A172 (cell line): ENCODE results near the gene ASRGL1. TPM values are rescaled to one million over a fixed set of nuclear protein-coding genes. Genes with fewer than 3 reads are reported as not detected.

Source experiments
- DNase-seq: peaks from one replicate; pipeline ENCODE4 v3.0.0-alpha.2; 2015; ENCODE audit warnings: low spot score
- total RNA-seq: library from RNA; depleted of rRNA; stranded (reverse); fragments of >200 nt; shearing (Covaris generic); gene quantifications from 2 replicates; pipeline ENCODE4 v1.2.3, GENCODE V29; 2014

The ASRGL1 gene
- total RNA-seq, 1 experiment from 2014 or later: 26.5 TPM

DNA sequence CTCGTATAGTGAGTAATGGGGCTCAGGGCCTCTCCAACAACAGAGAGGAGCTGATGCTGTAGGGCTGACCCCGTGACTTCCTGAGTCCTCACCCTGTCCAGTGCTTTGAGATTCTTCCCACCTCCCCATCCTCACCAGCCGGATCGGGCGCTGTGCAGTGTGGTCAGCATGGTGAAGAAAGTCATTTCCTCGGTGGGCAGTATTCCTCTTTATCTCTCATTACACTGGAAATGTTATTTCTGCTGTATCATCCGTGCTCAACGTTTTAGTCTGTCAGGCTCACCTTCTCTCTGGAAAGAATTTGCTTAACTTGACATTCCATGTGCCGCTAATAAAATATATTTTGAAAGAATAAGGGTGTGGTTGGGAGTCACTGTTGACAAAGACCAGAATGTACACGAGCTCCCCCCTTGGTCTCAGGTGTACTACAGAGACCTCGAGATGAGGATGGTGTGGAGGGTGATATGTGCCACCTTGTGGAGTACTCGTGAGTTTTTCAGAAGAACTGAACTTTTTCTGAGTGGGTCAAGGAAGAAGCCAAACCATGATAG, 55.9 kb downstream of the ASRGL1 start:
- DNase-seq: peak; percentile 33

DNA sequence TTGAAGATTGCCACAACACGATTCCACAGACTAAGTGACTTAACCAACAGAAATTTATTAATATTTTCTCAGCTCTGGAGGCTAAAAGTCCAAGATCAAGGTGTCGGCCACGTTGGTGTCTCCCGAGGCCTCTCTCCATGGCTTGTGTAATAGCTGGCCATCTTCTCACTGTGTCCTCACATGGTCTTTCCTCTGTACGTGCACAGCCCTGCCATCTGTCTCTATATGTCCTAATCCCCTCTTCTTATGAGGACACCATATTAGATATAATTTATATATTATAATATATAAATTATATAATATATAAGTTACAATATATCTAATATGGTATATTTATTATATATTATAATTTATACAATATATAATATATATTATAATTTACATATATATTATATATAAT, 56.5 kb downstream of the ASRGL1 start:
- no peak for DNase-seq

DNA sequence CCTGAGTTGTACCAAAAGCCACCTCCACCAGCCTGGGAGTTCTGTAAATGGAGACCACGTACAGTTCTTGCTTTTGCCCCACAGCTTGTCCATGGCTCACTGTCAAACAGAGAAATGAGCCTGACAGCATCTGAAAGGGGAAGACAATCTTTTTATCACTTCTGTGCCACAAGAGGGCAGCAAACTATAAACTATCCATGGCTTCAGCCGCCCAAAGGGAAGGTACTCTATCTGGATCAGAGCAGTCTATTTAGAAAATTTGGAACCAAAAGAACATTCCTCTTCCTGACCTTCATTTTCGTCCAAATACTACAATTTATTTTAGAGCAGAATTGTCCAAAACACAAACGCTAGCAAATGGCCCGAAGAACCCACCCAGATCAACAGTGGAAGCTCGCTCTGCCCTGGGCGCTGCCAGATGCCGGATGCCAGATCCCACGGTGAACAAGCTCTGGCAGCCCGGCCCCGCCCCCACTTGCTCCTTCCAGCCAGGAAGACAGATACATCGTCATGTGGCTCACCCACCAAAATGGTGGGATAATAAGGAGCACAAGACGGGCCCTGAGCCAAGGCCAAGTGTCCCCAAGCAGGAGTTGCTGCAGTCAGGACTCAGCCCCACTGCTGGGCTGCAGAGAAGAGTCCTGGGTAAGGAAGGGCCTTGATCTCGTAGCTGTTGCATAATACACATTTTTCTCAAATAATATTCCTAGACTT, 57.7 kb downstream of the ASRGL1 start:
- peak; percentile 85 for DNase-seq

DNA sequence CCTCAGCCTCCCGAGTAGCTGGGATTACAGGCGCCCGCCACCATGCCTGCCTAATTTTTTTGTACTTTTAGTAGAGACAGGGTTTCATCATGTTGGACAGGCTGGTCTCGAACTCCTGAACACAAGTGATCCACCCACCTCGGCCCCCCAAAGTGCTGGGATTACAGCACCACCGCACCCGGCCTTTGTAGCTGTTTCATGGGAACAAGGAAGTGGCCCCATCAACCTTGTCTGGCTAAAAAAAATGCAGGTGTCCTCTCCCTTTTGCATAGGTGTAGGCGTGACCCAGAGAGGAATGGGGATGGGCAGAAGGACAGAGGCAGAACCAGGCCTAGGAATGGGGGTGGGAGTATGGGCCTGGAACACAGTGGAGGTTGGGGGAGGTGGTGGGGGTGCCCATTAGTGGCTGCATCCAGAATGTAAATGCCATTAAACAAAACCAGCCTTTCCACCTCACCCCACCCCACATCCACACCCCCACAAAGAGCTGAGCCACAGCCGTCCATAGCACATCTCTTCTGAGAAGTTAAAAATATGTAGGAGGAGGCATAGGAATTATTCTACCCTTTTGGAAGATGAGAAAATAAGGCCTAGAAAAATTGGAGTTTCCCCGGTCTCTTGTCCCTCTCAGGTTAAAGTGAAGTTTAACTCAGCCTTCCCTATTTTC, 58.8 kb downstream of the ASRGL1 start:
- DNase-seq: no peak

DNA sequence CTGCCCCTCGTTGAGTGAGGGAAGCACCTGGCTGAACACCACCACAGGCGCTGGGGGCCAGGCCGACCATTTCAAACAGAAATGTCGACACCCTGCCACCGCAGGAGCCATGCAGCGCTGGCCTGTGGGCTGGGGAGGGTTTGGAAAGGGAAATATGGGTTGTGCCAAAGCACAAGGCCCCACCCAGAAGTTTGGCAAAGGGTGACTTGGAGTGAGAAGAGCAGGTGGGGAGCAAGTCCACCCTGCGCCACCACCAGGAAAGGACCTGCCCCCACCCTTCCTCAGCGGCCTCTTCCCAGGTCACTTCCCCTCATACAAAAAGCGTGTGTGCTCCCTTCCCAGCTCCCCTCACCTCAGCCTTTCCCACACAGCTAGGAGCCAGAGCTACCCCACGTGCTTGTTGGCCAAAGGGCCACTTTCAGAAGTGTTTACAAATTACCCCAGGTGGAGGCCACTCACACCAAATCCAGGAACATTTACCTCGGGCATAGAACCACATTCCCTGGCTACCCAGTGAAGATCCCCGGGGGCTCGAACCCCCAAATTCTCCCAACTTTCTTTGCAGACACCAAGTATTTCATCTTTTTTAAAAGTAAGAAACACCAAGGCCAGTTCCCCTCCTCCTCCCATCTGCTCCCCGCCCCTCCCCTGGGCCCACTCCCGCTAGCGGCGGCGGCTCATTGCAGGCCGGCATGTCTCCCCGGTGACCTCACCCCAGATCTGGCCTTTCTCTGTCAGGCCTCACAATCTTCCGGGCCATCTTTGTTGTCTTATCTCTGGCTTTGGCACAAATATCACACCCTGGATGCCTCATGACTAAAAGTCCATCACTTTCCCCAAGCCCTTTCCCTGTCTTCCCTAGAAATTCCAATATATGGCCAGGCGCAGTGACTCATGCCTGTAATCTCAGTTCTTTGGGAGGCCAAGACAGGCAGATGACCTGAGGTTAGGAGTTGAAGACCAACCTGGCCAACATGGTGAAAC, 61.1 kb downstream of the ASRGL1 start:
- peak; percentile 96 for DNase-seq

DNA sequence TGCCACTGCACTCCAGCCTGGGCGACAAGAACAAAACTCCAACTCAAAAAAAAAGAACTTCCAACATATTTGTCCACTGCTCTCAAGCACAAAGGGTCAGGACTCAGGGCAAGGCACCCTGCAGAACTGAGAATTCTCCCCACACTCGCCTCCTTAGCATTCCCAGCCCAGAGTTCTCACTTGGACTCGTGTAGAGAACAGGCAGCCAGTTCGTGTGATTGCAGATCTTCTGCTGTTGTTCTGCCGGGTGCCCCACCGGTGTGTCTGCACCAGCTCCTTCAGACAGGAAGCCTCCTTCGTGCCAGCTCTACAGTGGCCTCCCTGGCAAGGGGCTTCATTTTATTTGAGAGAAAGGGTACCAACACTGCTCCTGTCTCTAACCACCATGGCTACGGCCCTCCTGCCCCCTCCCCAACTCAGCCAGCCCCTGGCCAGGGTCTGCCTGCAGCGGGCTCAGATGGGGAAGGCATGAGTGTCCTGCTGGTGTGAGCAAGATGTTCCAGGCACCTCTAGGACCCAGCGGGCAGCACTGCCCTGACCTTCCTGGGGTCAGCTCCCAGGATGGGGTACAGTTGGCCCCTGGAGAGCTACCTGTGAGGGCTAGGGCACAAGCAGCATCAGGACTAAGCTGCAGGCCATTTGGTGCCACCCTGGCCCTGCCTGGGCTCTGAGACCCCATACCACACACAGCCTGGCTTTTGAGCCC, 62.1 kb downstream of the ASRGL1 start:
- DNase-seq: peak; percentile 31

DNA sequence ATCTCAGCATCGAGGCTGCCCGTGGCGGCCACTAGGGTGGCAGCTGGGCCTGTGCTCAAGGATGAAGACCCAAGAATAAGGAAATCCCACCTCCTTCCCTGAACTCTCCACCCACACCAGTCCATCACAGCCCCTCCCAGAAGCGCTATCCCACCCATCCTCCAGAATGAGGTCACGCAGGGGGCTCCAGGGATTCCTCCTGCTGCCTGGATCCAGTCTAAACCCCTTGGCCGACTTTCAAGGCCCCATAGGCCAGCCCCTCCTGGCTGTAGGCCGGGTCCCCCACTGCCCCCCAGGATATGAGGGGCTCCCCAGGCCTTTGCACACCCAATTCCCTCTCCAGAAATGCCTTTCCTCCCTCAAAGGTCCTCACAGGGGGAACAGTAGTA, 62.6 kb downstream of the ASRGL1 start:
- no peak for DNase-seq

DNA sequence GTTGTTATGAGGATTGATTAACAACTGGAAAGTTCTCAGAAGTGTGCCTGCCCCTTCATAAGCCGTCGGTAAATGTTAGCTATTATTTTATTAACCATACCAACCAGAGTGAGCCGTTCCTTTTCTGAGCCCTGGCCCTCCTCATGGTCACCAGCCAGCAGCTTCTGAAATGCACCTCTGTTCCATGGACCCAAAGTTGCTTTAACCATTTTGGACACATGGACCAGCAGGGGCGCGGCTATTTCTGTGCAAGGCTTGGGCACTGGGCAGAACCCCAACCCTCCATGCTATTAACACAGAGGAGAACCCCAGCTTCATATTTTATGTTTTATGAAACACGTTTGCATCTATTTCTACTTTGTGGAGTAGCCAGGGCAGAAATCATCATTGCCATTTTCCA, 63.0 kb downstream of the ASRGL1 start:
- no peak for DNase-seq

DNA sequence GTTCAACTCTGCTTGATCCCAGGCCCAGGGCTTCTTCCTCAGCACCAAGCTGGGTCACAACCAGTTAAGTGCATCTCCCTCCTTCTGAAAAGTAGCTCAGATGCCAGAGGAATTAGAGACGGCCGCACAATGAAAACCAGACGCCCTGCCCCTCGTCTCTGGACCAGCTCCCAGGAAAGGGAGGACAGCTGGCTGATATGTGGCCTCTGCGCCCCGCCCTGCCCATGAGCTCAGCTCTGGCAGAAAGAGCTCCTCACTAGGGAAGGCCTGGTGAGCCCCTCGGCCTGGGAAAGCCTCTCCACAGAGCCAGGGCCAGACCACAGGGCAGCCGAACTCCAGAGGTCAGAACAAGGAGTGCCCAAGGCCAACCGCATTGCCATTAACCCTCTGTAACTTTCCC, 63.5 kb downstream of the ASRGL1 start:
- DNase-seq: peak; percentile 95

GRCh38 chr11:62401356-62401755, 64.1 kb downstream of the ASRGL1 start:
- no peak for DNase-seq

DNA sequence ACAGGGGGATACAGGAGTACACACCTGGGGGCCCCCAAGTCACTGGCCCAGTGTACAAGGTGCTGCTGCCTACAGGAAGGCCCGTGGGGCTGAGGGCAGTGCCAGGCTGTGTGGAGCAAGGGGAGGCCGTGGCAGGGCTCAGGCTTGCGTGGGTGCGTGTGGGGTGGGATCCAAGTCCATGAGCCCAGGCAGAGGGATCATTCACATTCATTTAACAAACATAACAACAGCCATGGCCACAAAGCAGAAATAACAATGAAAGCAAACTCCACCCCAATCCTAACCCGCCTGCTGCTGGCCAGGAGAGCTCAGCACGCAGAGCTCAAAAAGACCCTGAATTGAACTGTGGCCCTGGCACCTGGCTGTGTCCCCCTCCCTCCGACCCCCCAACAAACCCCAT, 64.6 kb downstream of the ASRGL1 start:
- DNase-seq: no peak

DNA sequence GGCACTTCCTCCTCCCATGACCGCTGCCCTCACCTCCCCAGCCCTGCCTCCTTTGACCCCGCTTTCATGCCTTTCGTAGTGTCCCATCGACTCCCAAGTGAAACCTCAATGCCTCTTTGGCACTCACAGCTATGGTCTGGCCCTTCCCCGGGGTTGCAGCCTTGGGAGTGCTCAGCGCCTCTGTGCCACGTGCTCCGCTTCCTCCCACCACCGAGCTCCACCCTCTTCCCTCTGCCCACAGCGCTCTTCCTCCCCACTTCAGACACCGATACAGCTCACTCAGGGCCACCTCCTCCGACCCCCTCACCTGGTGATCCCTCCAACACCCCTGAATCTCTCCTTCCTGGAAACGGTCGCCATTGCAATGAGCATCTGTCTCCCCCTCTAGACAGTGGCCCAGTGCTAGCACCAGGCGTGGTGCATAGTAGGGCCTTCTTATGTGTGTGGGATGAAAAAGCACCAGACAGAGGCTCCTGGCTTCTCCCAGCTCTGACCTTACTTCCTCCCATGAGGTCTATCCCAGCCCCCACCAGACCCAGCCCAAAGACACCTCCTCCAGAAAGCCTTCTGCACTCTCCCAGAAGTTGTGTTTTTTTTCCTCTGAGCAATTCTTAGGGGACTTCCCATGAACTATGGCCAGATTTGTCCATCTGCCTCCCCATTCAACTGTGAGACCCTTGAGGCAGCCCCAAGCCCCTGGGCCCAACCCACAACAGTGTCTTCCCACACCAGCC, 65.1 kb downstream of the ASRGL1 start:
- no peak for DNase-seq

DNA sequence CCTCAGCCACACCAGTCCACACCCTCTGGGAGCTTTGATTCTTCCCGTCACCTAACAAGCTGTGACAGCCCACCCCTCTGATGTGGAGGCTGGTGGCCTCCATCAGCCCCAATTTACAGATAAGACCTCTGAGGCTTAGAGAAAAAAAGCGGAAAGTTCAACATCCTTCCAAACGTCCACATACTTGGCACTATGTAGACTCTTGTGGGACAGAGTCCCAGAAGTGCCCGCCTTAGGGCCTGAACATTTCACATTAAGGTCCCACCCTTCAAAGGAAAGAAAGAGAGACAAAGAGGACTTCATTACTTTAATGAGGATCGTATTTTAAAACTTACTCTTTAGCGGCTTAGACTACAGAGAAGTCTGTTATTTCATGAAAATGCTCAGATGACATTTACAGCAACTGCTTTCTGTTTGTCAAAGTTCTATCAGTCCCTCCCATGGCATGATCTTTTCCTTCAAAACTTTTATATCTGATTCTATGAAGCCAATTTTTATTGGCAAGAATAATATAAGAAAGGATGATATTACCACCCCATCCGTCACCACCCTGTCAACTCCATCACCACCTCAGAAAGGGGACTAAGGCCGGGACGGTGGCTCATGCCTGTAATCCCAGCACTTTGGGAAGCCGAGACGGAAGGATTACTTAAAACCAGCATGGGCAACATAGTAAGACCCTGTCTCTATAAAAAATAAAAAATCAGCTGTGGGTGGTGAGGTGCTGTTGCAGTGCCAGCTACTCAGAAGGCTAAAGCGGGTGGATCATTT, 65.9 kb downstream of the ASRGL1 start:
- no peak for DNase-seq

DNA sequence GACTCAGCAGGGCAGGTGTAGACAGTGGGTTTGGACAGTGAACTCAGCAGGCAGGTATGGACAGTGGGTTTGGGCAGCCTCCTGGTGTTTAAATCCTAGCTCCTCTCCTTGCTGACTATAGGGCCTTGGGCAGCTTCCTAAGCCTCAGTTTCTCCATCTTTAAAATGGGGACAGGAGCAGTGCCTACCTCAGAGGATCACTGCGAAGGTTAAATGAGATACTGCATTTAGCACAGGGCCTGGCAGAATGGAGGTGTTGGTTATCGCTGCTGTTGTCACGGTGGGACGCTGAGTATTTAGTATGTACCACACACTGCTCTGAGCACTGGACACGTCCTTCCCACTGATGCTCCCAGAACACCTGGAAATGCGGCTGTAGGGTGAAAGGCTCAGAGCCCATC, 67.2 kb downstream of the ASRGL1 start:
- DNase-seq: no peak

DNA sequence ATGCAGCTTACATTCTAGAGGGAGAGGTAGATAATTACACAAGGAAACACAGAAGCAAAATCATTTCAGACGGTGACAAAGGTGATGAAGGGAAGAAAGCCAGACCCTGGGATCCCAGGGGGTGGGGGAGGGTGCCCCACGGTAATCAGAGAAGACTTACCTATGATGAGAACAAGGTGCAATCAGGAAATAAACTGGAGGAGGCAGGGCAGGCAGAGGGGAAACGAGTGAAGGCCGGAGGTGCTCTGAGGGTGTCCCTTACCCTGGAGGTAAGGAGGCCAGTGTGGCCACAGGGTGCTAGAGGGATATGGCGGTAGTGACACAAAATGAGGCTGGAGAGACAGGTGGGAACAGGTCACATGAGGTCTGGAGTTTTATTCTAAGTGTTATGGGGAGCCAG, 67.7 kb downstream of the ASRGL1 start:
- no peak for DNase-seq

DNA sequence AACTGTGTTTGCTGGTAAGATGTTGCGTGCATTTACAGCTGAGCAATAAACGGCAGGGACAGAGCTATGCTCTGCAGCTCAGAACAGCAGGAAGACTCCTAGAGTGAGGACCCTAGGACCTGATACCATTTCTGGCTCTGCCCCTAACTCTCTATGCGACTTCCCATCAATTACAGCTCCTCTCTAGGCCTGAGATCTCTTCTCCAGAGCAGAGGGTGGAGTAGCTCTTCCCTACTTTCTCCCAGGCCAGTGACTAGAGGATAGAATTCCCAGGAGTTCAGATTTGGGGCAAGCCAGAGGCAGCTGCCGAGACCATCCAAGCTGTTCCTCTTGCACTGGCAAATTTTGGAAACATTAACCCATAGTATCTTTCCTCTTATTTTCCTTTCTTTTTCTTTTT, 68.8 kb downstream of the ASRGL1 start:
- no peak for DNase-seq

DNA sequence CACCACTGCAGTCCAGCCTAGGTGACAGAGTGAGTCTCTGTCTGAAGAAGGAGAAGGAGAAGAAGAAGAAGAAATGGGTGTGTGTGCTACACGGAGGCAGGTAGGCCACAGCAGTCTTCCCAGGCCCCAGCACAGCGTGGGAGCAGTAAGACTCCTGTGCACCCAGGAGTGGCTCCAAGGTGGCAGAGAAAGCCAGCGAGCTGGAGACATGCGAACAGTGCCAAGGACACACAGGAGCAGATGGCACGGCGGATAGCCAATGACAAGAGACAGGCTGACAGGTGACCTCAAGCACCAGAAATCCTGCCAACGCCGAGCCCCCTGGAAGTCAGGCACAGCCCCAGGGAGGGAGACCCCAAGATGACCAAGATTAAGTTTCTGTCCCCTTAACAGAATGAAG, 72.6 kb downstream of the ASRGL1 start:
- no peak for DNase-seq

DNA sequence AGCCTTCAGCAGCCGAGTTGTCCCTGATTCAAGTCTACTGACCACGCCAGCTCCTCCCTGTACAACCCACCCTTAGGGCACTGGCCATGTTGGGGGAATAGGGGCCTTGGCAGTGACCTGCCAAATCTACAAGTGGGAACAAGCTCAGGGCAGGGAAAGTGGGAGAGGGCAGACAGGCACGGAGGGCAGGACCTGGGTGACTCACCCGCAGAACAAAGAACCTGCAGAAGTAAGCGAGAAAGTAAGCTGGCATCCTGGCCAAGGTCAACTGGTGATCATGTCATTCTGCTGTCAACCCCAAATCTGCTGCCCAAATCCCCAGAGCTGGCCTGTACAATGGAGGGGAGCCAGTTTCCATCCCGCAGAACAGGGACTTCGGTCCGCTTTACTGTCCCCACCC, 73.7 kb downstream of the ASRGL1 start:
- DNase-seq: no peak

DNA sequence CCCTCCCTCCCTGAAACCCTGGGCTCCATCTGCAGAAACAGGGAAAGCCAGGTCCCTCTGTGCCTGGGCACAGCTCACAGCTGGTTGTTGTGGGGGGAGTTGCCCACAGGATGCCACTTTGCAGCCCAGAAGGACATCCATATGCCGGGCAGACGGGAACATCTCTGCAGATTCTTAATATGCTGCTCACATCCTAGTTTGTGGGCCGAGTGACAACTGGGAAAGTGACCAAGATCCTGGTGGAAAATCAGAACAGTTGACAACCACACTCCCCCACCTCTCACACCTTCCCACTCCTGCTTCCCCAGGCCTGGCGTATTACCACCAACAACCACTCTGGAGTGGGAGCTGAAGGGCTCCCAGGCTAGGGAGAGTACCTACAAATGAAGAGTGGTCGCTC, 74.3 kb downstream of the ASRGL1 start:
- DNase-seq: no peak

DNA sequence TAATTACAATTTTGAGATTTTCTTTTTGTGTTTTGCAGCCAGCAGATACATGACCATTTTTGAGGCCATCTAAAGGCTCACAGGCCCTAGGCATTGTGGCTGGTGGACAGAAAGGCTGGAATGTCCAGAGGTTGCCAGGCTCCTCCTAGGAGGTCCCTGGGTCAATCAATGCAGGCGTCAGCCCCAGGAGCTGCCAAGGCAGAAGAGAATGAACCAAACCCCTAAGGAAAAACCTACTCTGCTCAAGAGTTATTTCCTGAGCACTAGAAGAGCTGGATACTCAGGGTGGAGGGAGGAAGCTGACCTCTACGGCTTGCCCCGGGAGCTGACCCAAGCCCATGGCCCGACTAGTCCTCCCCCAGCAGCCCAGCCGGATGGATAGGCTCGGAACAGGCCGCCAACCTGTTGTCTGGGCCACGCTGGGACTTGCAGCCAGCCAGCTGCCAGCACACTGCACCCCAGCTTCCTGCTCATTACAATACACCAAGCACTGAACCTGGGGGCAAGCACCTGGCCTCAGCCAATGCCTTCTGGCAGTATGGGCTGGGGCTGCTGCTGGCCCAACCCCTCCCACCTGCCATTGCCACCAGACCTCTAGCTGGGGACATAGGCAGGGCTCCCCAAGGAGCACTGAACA, 75.9 kb downstream of the ASRGL1 start:
- no peak for DNase-seq
